Measurements from ENCODE around the gene ACSS3. TPM values are rescaled to one million over a fixed set of nuclear protein-coding genes. Genes with fewer than 3 reads are reported as not detected.

Gene ACSS3
- total and polyA plus RNA-seq, 9 donors = 7.3 to 12.7 (median 8.8) TPM

GRCh38 chr12:81245907-81246570 is 168.2 kb downstream of the ACSS3 start:
- 17% methylated on average over 3 of the region's 4 CpGs for WGBS (ENCODE audit: insufficient coverage)
- H3K27ac ChIP-seq (ENCODE audit: low read length) = no peak overlapping the region
- DNase-seq = peak; percentile 14
- no peaks in the 10 kb centered on the region for H3K36me3 ChIP-seq (ENCODE audit: control insufficient read depth, insufficient read depth, low read length)
- H3K9me3 ChIP-seq (replicated peaks; ENCODE audit: control insufficient read depth, low read depth, low read length) = peaks cover 2% of the 10 kb centered on the region
- no peaks in the 10 kb centered on the region for H3K27me3 ChIP-seq (ENCODE audit: control insufficient read depth, insufficient read depth, low read length)
- no peaks in the 10 kb centered on the region for H3K4me1 ChIP-seq (ENCODE audit: control insufficient read depth, insufficient read depth, low read length)
- no peak overlapping the region for H3K4me3 ChIP-seq (ENCODE audit: low read length)

GRCh38 chr12:81249976-81250375 is 172.1 kb downstream of the ACSS3 start:
- H3K4me1 ChIP-seq (ENCODE audit: control insufficient read depth, insufficient read depth, low read length) = no peaks in the 10 kb centered on the region
- DNase-seq = peak; percentile 19
- no peak overlapping the region for H3K27ac ChIP-seq (ENCODE audit: low read length)
- no peak overlapping the region for H3K4me3 ChIP-seq (ENCODE audit: low read length)
- H3K36me3 ChIP-seq (ENCODE audit: control insufficient read depth, insufficient read depth, low read length) = no peaks in the 10 kb centered on the region
- no peaks in the 10 kb centered on the region for H3K27me3 ChIP-seq (ENCODE audit: control insufficient read depth, insufficient read depth, low read length)
- H3K9me3 ChIP-seq (replicated peaks; ENCODE audit: control insufficient read depth, low read depth, low read length) = no peaks in the 10 kb centered on the region
- WGBS (ENCODE audit: insufficient coverage) = no CpG with 5 or more reads among the region's 2 CpGs

- no peak for DNase-seq
- Histone ChIP-seq H3K9me3 (replicated peaks; ENCODE audit: control insufficient read depth, low read depth, low read length) (no peaks in the 10 kb centered on the region), H3K4me3 (ENCODE audit: low read length) (no peak overlapping the region), H3K27me3 (ENCODE audit: control insufficient read depth, insufficient read depth, low read length) (no peaks in the 10 kb centered on the region), H3K27ac (ENCODE audit: low read length) (no peak overlapping the region), H3K36me3 (ENCODE audit: control insufficient read depth, insufficient read depth, low read length) (no peaks in the 10 kb centered on the region), H3K4me1 (ENCODE audit: control insufficient read depth, insufficient read depth, low read length) (no peaks in the 10 kb centered on the region)
- WGBS (ENCODE audit: insufficient coverage) = no CpG with 5 or more reads among the region's 3 CpGs
These were observed 174.3 kb downstream of the ACSS3 start for GRCh38 chr12:81252228-81252627.

- no peaks in the 10 kb centered on the region for H3K27me3 ChIP-seq (ENCODE audit: control insufficient read depth, insufficient read depth, low read length)
- H3K4me3 ChIP-seq (ENCODE audit: low read length) = no peak overlapping the region
- DNase-seq = no peak
- no peaks in the 10 kb centered on the region for H3K9me3 ChIP-seq (replicated peaks; ENCODE audit: control insufficient read depth, low read depth, low read length)
- 90% methylated on average over 2 of the region's 3 CpGs for WGBS (ENCODE audit: insufficient coverage)
- no peaks in the 10 kb centered on the region for H3K36me3 ChIP-seq (ENCODE audit: control insufficient read depth, insufficient read depth, low read length)
- H3K4me1 ChIP-seq (ENCODE audit: control insufficient read depth, insufficient read depth, low read length) = no peaks in the 10 kb centered on the region
- no peak overlapping the region for H3K27ac ChIP-seq (ENCODE audit: low read length)
These were observed 175.5 kb downstream of the ACSS3 start for GRCh38 chr12:81253360-81253759.

GRCh38 chr12:81255456-81255855 is 177.6 kb downstream of the ACSS3 start:
- no peaks in the 10 kb centered on the region for H3K36me3 ChIP-seq (ENCODE audit: control insufficient read depth, insufficient read depth, low read length)
- H3K27ac ChIP-seq (ENCODE audit: low read length) = no peak overlapping the region
- no peaks in the 10 kb centered on the region for H3K27me3 ChIP-seq (ENCODE audit: control insufficient read depth, insufficient read depth, low read length)
- DNase-seq = no peak
- WGBS (ENCODE audit: insufficient coverage) = 69% methylated on average over 5 of the region's 7 CpGs
- H3K9me3 ChIP-seq (replicated peaks; ENCODE audit: control insufficient read depth, low read depth, low read length) = no peaks in the 10 kb centered on the region
- no peaks in the 10 kb centered on the region for H3K4me1 ChIP-seq (ENCODE audit: control insufficient read depth, insufficient read depth, low read length)
- no peak overlapping the region for H3K4me3 ChIP-seq (ENCODE audit: low read length)

- Histone ChIP-seq H3K27ac (ENCODE audit: low read length) (no peak overlapping the region), H3K4me3 (ENCODE audit: low read length) (no peak overlapping the region), H3K4me1 (ENCODE audit: control insufficient read depth, insufficient read depth, low read length) (no peaks in the 10 kb centered on the region), H3K27me3 (ENCODE audit: control insufficient read depth, insufficient read depth, low read length) (no peaks in the 10 kb centered on the region), H3K36me3 (ENCODE audit: control insufficient read depth, insufficient read depth, low read length) (no peaks in the 10 kb centered on the region), H3K9me3 (replicated peaks; ENCODE audit: control insufficient read depth, low read depth, low read length) (no peaks in the 10 kb centered on the region)
- WGBS (ENCODE audit: insufficient coverage) = 100% methylated on average over 1 of the region's 2 CpGs
- no peak for DNase-seq
These were observed 178.1 kb downstream of the ACSS3 start for GRCh38 chr12:81255947-81256346.

GRCh38 chr12:81257947-81258551 is 180.2 kb downstream of the ACSS3 start:
- H3K9me3 ChIP-seq (replicated peaks; ENCODE audit: control insufficient read depth, low read depth, low read length) = no peaks in the 10 kb centered on the region
- H3K4me1 ChIP-seq (ENCODE audit: control insufficient read depth, insufficient read depth, low read length) = no peaks in the 10 kb centered on the region
- H3K36me3 ChIP-seq (ENCODE audit: control insufficient read depth, insufficient read depth, low read length) = no peaks in the 10 kb centered on the region
- WGBS (ENCODE audit: insufficient coverage) = no CpG with 5 or more reads among the region's 4 CpGs
- no peak overlapping the region for H3K27ac ChIP-seq (ENCODE audit: low read length)
- no peak overlapping the region for H3K4me3 ChIP-seq (ENCODE audit: low read length)
- DNase-seq = peak; percentile 78
- no peaks in the 10 kb centered on the region for H3K27me3 ChIP-seq (ENCODE audit: control insufficient read depth, insufficient read depth, low read length)

- no peak overlapping the region for H3K27ac ChIP-seq (ENCODE audit: low read length)
- WGBS (ENCODE audit: insufficient coverage) = no CpG with 5 or more reads among the region's 4 CpGs
These were observed 181.5 kb downstream of the ACSS3 start for GRCh38 chr12:81259360-81259759.

GRCh38 chr12:81261508-81262207 is 183.8 kb downstream of the ACSS3 start:
- Histone ChIP-seq H3K27me3 (ENCODE audit: control insufficient read depth, insufficient read depth, low read length) (no peaks in the 10 kb centered on the region), H3K9me3 (replicated peaks; ENCODE audit: control insufficient read depth, low read depth, low read length) (no peaks in the 10 kb centered on the region), H3K27ac (ENCODE audit: low read length) (no peak overlapping the region), H3K4me1 (ENCODE audit: control insufficient read depth, insufficient read depth, low read length) (no peaks in the 10 kb centered on the region), H3K36me3 (ENCODE audit: control insufficient read depth, insufficient read depth, low read length) (no peaks in the 10 kb centered on the region), H3K4me3 (ENCODE audit: low read length) (no peak overlapping the region)
- no peak for DNase-seq
- no CpG with 5 or more reads among the region's 4 CpGs for WGBS (ENCODE audit: insufficient coverage)

More at GRCh38 chr12:81259360-81259759, 181.5 kb downstream of the ACSS3 start:
- no peak overlapping the region for H3K4me3 ChIP-seq (ENCODE audit: low read length)
- H3K4me1 ChIP-seq (ENCODE audit: control insufficient read depth, insufficient read depth, low read length) = no peaks in the 10 kb centered on the region
- no peaks in the 10 kb centered on the region for H3K9me3 ChIP-seq (replicated peaks; ENCODE audit: control insufficient read depth, low read depth, low read length)
- no peak for DNase-seq
- H3K36me3 ChIP-seq (ENCODE audit: control insufficient read depth, insufficient read depth, low read length) = no peaks in the 10 kb centered on the region
- H3K27me3 ChIP-seq (ENCODE audit: control insufficient read depth, insufficient read depth, low read length) = no peaks in the 10 kb centered on the region

GRCh38 chr12:81263072-81263471 is 185.2 kb downstream of the ACSS3 start:
- WGBS (ENCODE audit: insufficient coverage) = no CpG with 5 or more reads among the region's 2 CpGs
- Histone ChIP-seq H3K9me3 (replicated peaks; ENCODE audit: control insufficient read depth, low read depth, low read length) (no peaks in the 10 kb centered on the region), H3K27me3 (ENCODE audit: control insufficient read depth, insufficient read depth, low read length) (no peaks in the 10 kb centered on the region), H3K4me1 (ENCODE audit: control insufficient read depth, insufficient read depth, low read length) (no peaks in the 10 kb centered on the region), H3K4me3 (ENCODE audit: low read length) (no peak overlapping the region), H3K36me3 (ENCODE audit: control insufficient read depth, insufficient read depth, low read length) (no peaks in the 10 kb centered on the region), H3K27ac (ENCODE audit: low read length) (no peak overlapping the region)
- no peak for DNase-seq
